Breast epithelium (tissue), 4 donors: ENCODE data around the gene CAMTA1. TPM values are rescaled to one million over a fixed set of nuclear protein-coding genes. Genes with fewer than 3 reads are reported as not detected.

ENCODE experiments used
- DNase-seq, 2 donors: peaks; one replicate each; pipeline ENCODE4 v3.0.0-alpha.2; 2019; ENCODE audit warnings: low spot score in 2 of 2
- H3K27ac ChIP-seq, 2 donors: fragments of 200-600 bp; sonication (generic) in 1 of 2; one replicate each; pipeline ENCODE4 v1.5.1; 2016 to 2019; ENCODE audit warnings: mild to moderate bottlenecking in 1 of 2
- H3K27me3 ChIP-seq, 2 donors: fragments of 200-600 bp; sonication (generic) in 1 of 2; one replicate each; pipeline versions ENCODE4 v1.5.1 to v1.6.0; 2017 to 2019; ENCODE audit warnings: control low read depth in 1 of 2, mild to moderate bottlenecking in 1 of 2
- H3K36me3 ChIP-seq: fragments of 200-600 bp; one replicate; pipeline ENCODE4 v1.5.1; 2019
- H3K4me1 ChIP-seq, 2 donors: fragments of 200-600 bp; sonication (generic); one replicate each; pipeline ENCODE4 v1.5.1; 2016 to 2019; ENCODE audit warnings: control low read depth in 1 of 2
- H3K4me3 ChIP-seq, 3 donors: fragments of 200-600 bp; sonication (generic); 1 replicate in 2 of 3; 2 replicates in 1 of 3; pipeline ENCODE4 v1.5.1; 2016 to 2019; ENCODE audit warnings: mild to moderate bottlenecking in 3 of 3, moderate library complexity in 2 of 3
- H3K9me3 ChIP-seq, 2 donors: fragments of 200-600 bp; sonication (generic) in 1 of 2; one replicate each; pipeline ENCODE4 v1.5.1; 2016 to 2019; ENCODE audit warnings: control low read depth in 1 of 2
- POLR2A ChIP-seq: fragments of 450-650 bp; IDR thresholded peaks from one replicate; pipeline ENCODE4 v1.6.1; 2016; ENCODE audit warnings: antibody characterized with exemption, mild to moderate bottlenecking, moderate library complexity
- POLR2AphosphoS5 ChIP-seq, 3 donors: sonication (generic); formaldehyde crosslinking; IDR thresholded peaks; one replicate each; pipeline ENCODE4 v1.6.1; 2017; ENCODE audit warnings: antibody characterized with exemption in 3 of 3
- intact Hi-C: fragments of 100-400 bp; cut with DNase I; formaldehyde crosslinking; loops from one replicate; pipeline ENCODE4 v1.15.1; 2023; ENCODE audit warnings: low total_unique reads
- total RNA-seq, 3 donors: library from RNA; depleted of rRNA; stranded (reverse); fragments of >200 nt; gene quantifications; one replicate each; pipeline ENCODE4 v1.1.0, GENCODE V29; 2016
- TF ChIP-seq, protein P1 (sequence below), 3 donors: fragments of 450-650 bp; IDR thresholded peaks; one replicate each; pipeline ENCODE4 v1.5.1; 2016 to 2017; ENCODE audit warnings: antibody characterized with exemption in 3 of 3, mild to moderate bottlenecking in 3 of 3, moderate library complexity in 3 of 3

The CAMTA1 gene
- total RNA-seq, 3 donors from 2014 or later, result 53.4 to 84.0 (median 61.9) TPM

DNA sequence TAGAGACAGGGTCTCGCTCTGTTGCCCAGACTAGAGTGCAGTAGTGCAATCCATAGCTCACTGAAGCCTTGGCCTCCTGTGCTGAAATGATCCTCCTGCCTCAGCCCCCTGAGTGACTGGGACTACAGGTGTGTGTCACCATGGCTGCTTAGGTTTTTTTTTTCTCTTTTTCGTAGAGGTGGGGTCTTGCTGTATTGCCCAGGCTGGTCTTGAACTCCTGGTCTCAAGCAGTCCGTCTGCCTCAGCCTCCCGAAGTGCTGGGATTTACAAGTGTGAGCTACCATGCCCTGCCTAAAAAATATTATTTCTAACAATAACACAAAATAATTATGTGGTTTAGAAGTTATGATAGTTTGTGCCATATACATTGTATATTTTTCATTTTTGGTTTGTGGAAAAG, 9.9 kb downstream of the CAMTA1 start:
- Histone ChIP-seq H3K4me1 (no peaks in the 10 kb centered on the region), H3K27ac (no peak overlapping the region), H3K36me3 (no peaks in the 10 kb centered on the region), H3K27me3 (no peaks in the 10 kb centered on the region), H3K9me3 (no peaks in the 10 kb centered on the region), H3K4me3 (no peak overlapping the region)
- intact Hi-C loops, result no loop called here
- DNase-seq, result no peak
- no peak for TF ChIP-seq POLR2A
- TF ChIP-seq, protein P1, sequence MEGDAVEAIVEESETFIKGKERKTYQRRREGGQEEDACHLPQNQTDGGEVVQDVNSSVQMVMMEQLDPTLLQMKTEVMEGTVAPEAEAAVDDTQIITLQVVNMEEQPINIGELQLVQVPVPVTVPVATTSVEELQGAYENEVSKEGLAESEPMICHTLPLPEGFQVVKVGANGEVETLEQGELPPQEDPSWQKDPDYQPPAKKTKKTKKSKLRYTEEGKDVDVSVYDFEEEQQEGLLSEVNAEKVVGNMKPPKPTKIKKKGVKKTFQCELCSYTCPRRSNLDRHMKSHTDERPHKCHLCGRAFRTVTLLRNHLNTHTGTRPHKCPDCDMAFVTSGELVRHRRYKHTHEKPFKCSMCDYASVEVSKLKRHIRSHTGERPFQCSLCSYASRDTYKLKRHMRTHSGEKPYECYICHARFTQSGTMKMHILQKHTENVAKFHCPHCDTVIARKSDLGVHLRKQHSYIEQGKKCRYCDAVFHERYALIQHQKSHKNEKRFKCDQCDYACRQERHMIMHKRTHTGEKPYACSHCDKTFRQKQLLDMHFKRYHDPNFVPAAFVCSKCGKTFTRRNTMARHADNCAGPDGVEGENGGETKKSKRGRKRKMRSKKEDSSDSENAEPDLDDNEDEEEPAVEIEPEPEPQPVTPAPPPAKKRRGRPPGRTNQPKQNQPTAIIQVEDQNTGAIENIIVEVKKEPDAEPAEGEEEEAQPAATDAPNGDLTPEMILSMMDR (IDR thresholded peaks at IDR 0.05), result no peak
- no peak for TF ChIP-seq POLR2AphosphoS5 (IDR thresholded peaks at IDR 0.05)

DNA sequence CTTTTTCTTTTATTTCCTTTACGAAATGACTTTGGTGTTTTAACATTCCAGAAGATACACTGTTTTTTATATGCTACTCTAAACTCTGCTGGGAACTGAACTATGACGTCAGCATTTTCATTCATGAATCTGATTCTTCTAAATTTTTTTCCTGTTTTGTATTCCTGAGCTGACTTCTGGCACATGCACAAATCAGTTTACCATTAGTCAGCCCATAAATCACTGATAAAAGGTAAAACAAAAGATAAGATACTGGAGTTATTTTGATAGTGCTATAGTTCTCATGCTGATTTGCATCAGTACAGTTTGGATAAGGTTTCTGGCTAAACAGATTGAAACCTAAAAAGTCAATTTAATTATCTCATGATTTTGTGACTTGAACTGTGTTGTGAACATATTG, 10.4 kb downstream of the CAMTA1 start:
- H3K27ac ChIP-seq, result no peak overlapping the region
- no peaks in the 10 kb centered on the region for H3K4me1 ChIP-seq
- TF ChIP-seq POLR2A, result no peak
- no peak for TF ChIP-seq POLR2AphosphoS5 (IDR thresholded peaks at IDR 0.05)
- TF ChIP-seq, protein P1 (IDR thresholded peaks at IDR 0.05), result no peak

DNA sequence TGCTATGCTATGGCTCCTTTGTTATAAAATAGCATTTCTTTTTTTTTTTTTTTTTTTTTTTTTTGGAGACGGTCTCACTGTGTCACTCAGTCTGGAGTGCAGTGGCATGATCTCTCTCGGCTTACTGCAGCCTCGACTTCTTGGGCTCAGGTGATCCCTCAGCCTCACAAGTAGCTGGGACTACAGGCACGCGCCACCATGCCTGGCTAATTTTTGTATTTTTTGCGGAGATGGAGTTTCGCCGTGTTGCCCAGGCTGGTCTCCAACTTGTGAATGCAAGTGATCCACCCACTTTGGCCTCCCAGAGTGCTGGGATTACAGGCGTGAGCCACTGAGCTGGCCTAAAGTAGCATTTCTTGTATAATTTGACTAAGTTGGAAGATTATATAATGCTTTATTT, 10.8 kb downstream of the CAMTA1 start:
- no peak overlapping the region for H3K4me3 ChIP-seq
- TF ChIP-seq, protein P1 (IDR thresholded peaks at IDR 0.05), result no peak
- TF ChIP-seq POLR2A, result no peak
- H3K27ac ChIP-seq, result no peak overlapping the region
- H3K9me3 ChIP-seq, result no peaks in the 10 kb centered on the region
- no peak for DNase-seq
- no peaks in the 10 kb centered on the region for H3K36me3 ChIP-seq
- intact Hi-C loops, result no loop called here
- H3K4me1 ChIP-seq, result no peaks in the 10 kb centered on the region
- no peaks in the 10 kb centered on the region for H3K27me3 ChIP-seq

More for the DNA sequence above, 10.4 kb downstream of the CAMTA1 start:
- Histone ChIP-seq H3K36me3 (no peaks in the 10 kb centered on the region), H3K4me3 (no peak overlapping the region), H3K9me3 (no peaks in the 10 kb centered on the region), H3K27me3 (no peaks in the 10 kb centered on the region)
- intact Hi-C loops, result no loop called here
- DNase-seq, result no peak

DNA sequence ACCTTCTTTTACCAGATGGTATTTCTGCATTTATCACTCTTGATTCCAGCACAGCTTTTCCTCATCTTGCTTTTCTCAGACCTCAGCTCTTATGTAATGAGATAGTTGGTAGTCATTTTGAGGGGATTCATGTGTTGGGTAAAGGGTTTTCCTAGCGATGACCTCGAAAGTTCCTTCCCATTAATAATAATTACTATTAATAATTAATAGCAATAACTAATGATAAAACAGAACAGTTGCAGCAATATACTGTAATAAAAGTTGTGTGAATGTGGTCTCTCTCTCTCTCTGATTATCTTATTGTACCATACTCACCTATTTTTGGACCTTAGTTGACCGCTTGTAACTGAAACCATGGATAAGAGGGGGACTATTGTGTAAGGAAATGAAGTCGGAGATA, 14.2 kb downstream of the CAMTA1 start:
- DNase-seq, result no peak
- no peak for TF ChIP-seq POLR2A
- TF ChIP-seq, protein P1 (IDR thresholded peaks at IDR 0.05), result no peak
- TF ChIP-seq POLR2AphosphoS5 (IDR thresholded peaks at IDR 0.05), result no peak
- Histone ChIP-seq H3K27me3 (no peaks in the 10 kb centered on the region), H3K4me3 (no peak overlapping the region), H3K4me1 (peaks cover 0 to 6% of the 10 kb centered on the region in 2 donors), H3K9me3 (no peaks in the 10 kb centered on the region), H3K36me3 (no peaks in the 10 kb centered on the region), H3K27ac (no peak overlapping the region)
- intact Hi-C loops, result no loop called here

DNA sequence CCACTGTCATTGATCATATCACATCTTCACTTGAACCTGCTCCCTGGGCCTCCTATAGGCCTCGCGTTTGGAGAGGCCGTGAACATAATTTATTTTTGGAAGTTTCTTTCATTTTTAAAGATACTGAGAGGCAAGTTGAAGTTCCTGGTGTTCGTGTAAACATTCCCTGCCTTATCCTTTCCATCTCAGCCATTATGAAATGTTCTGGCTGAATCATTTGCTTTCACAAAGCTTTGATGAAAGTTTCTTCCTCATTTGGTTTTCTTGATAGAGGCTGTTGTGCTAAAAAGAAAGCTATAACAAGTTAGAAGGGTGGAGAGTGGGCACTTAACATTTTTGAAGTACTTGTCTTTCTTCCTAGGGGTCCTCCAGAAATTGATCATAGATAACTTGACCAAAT, 15.5 kb downstream of the CAMTA1 start:
- H3K27me3 ChIP-seq, result no peaks in the 10 kb centered on the region
- no peaks in the 10 kb centered on the region for H3K36me3 ChIP-seq
- H3K4me1 ChIP-seq, result peaks cover 0 to 6% of the 10 kb centered on the region in 2 donors
- peak overlapping the region; percentile 62 to 75 for H3K27ac ChIP-seq
- DNase-seq, result no peak
- no peak overlapping the region for H3K4me3 ChIP-seq
- TF ChIP-seq POLR2A (no peak), POLR2AphosphoS5 (IDR thresholded peaks at IDR 0.05) (no peak)
- TF ChIP-seq, protein P1 (IDR thresholded peaks at IDR 0.05), result no peak
- no peaks in the 10 kb centered on the region for H3K9me3 ChIP-seq
- intact Hi-C loops, result no loop called here
